ENCODE measurements around the gene SLAMF7. TPM values are rescaled to one million over a fixed set of nuclear protein-coding genes. Genes with fewer than 3 reads are reported as not detected.

The SLAMF7 gene
- total RNA-seq, 1 donor = not detected

- H3K4me3 ChIP-seq (ENCODE audit: low read depth, low read length) = no peak overlapping the region
- DNase-seq (ENCODE audit: low read depth) = no peak
- TF ChIP-seq CTCF (IDR thresholded peaks at IDR 0.05; ENCODE audit: insufficient read depth, low read length) = no peak
Observed at GRCh38 chr1:160707236-160708064, 31.6 kb upstream of the SLAMF7 start.

- no peak for TF ChIP-seq CTCF (IDR thresholded peaks at IDR 0.05; ENCODE audit: insufficient read depth, low read length)
- H3K4me3 ChIP-seq (ENCODE audit: low read depth, low read length) = no peak overlapping the region
- no peak for DNase-seq (ENCODE audit: low read depth)
Observed at GRCh38 chr1:160708118-160708517, 30.9 kb upstream of the SLAMF7 start.

- H3K4me3 ChIP-seq (ENCODE audit: low read depth, low read length) = no peak overlapping the region
- TF ChIP-seq CTCF (IDR thresholded peaks at IDR 0.05; ENCODE audit: insufficient read depth, low read length) = no peak
- no peak for DNase-seq (ENCODE audit: low read depth)
Observed at GRCh38 chr1:160708801-160709200, 30.2 kb upstream of the SLAMF7 start.

- TF ChIP-seq CTCF (IDR thresholded peaks at IDR 0.05; ENCODE audit: insufficient read depth, low read length) = no peak
- H3K4me3 ChIP-seq (ENCODE audit: low read depth, low read length) = no peak overlapping the region
- DNase-seq (ENCODE audit: low read depth) = no peak
Observed at GRCh38 chr1:160709715-160710114, 29.3 kb upstream of the SLAMF7 start.

- no peak for DNase-seq (ENCODE audit: low read depth)
- no peak overlapping the region for H3K4me3 ChIP-seq (ENCODE audit: low read depth, low read length)
- TF ChIP-seq CTCF (IDR thresholded peaks at IDR 0.05; ENCODE audit: insufficient read depth, low read length) = no peak
Observed at GRCh38 chr1:160710517-160711252, 28.4 kb upstream of the SLAMF7 start.

- H3K4me3 ChIP-seq (ENCODE audit: low read depth, low read length) = no peak overlapping the region
- TF ChIP-seq CTCF (IDR thresholded peaks at IDR 0.05; ENCODE audit: insufficient read depth, low read length) = no peak
- DNase-seq (ENCODE audit: low read depth) = no peak
Observed at GRCh38 chr1:160711276-160711601, 27.8 kb upstream of the SLAMF7 start.

Data from fibroblast of the aortic adventitia (primary cell).